ENCODE results near the gene RILPL2. TPM values are rescaled to one million over a fixed set of nuclear protein-coding genes. Genes with fewer than 3 reads are reported as not detected.

RILPL2 gene
- total RNA-seq, 1 donor from 2014 or later, result 1.4 TPM

DNA sequence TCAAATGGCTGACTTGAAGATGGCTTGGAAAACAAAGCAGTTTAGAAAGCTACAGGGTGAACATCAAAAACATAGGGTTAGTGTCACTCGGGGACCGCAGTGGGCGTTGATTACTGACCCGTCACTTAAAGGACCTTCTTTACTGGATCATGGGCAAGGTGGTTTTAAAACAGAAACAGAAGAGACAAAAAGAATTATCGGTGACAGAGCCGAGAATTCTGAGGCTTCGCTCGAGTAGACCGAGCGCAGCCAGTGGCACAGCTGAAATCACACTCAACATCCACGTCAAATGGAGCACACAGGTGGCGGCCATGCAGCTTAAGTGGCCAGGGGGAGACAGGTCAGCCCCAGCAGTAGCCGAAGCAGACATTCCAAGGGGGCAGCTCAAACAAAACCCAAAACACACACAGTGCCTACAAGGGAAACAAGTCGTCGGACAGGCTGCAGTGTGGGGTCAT is 38.8 kb upstream of the RILPL2 start:
- peak overlapping the region; percentile 13 for H3K27ac Mint-ChIP-seq (ENCODE audit: unreplicated experiment)
- FAIRE-seq, result no peak
- peaks cover 10% of the 10 kb centered on the region for H4K20me1 ChIP-seq (ENCODE audit: insufficient read depth, low read length)
- H3K36me3 ChIP-seq (ENCODE audit: insufficient read depth, low read length), result peaks cover 18% of the 10 kb centered on the region
- no peaks in the 10 kb centered on the region for H3K27me3 ChIP-seq (ENCODE audit: insufficient read depth, low read length)
- H3K4me3 Mint-ChIP-seq (ENCODE audit: unreplicated experiment), result no peak overlapping the region
- H3K4me2 ChIP-seq (ENCODE audit: low read length), result no peak overlapping the region
- H3K27ac ChIP-seq (ENCODE audit: low read depth, low read length), result no peak overlapping the region
- no peaks in the 10 kb centered on the region for H3K79me2 ChIP-seq (ENCODE audit: insufficient read depth, low read length)
- peaks cover 13% of the 10 kb centered on the region for H3K4me1 Mint-ChIP-seq (ENCODE audit: low read depth, unreplicated experiment)
- H3K9me3 ChIP-seq (ENCODE audit: insufficient read depth, low read depth, low read length), result no peaks in the 10 kb centered on the region
- no peak overlapping the region for H2AFZ ChIP-seq (ENCODE audit: low read depth, low read length)
- no peak overlapping the region for H3K4me3 ChIP-seq (ENCODE audit: insufficient read depth, low read depth, low read length)
- DNase-seq (ENCODE audit: low read depth), result no peak
- H3K9me3 Mint-ChIP-seq (ENCODE audit: unreplicated experiment), result no peaks in the 10 kb centered on the region
- H3K36me3 Mint-ChIP-seq (ENCODE audit: low read depth, unreplicated experiment), result peaks cover 18% of the 10 kb centered on the region
- no peak overlapping the region for H3K9ac ChIP-seq (ENCODE audit: low read length)
- H3K4me1 ChIP-seq (ENCODE audit: insufficient read depth, low read length), result peaks cover 13% of the 10 kb centered on the region
- no peaks in the 10 kb centered on the region for H3K27me3 Mint-ChIP-seq (ENCODE audit: low read depth, unreplicated experiment)
- TF ChIP-seq, protein P1, sequence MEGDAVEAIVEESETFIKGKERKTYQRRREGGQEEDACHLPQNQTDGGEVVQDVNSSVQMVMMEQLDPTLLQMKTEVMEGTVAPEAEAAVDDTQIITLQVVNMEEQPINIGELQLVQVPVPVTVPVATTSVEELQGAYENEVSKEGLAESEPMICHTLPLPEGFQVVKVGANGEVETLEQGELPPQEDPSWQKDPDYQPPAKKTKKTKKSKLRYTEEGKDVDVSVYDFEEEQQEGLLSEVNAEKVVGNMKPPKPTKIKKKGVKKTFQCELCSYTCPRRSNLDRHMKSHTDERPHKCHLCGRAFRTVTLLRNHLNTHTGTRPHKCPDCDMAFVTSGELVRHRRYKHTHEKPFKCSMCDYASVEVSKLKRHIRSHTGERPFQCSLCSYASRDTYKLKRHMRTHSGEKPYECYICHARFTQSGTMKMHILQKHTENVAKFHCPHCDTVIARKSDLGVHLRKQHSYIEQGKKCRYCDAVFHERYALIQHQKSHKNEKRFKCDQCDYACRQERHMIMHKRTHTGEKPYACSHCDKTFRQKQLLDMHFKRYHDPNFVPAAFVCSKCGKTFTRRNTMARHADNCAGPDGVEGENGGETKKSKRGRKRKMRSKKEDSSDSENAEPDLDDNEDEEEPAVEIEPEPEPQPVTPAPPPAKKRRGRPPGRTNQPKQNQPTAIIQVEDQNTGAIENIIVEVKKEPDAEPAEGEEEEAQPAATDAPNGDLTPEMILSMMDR (IDR thresholded peaks at IDR 0.05; ENCODE audit: insufficient read depth, low read depth, low read length), result no peak
- no peak for TF ChIP-seq EZH2 (IDR thresholded peaks at IDR 0.05; ENCODE audit: insufficient read depth, low read length)

DNA sequence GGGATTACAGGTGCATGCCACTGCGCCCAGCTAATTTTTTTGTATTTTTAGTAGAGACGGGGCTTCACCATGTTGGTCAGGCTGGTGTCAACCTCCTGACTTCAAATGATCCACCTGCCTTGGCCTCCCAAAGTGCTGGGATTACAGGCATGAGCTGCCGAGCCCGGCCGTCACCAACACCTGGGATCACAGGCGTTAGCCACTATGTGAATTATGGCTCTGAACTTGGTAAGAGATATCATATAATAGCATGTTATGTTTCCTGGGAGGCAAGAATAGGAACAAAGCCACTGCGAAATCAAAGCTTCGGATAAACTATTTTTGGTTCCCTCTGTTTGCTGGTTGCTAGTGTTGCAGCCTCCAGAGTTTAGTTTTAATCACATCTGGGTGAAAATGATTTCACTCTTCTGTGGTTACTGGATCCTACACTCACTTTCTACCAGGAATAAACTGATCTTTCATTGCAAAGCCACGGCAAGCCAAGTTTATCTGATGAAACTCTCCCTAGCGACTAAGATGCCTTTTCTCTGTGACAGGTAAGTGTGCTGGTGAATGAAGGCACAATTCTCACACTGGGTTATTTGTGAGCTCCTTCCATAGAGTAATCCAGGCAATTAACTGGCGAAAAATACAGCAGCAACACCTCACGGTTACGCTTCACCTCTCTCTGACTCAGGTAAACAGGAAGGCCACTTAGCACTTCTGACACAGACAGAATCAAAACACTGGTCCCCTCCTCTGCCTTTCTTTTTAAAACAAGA is 38.2 kb upstream of the RILPL2 start:
- no peak overlapping the region for H3K9ac ChIP-seq (ENCODE audit: low read length)
- no peak overlapping the region for H3K4me2 ChIP-seq (ENCODE audit: low read length)
- Mint-ChIP-seq H3K9me3 (ENCODE audit: unreplicated experiment) (no peaks in the 10 kb centered on the region), H3K27me3 (ENCODE audit: low read depth, unreplicated experiment) (no peaks in the 10 kb centered on the region), H3K27ac (ENCODE audit: unreplicated experiment) (peak overlapping the region; percentile 13), H3K4me3 (ENCODE audit: unreplicated experiment) (no peak overlapping the region), H3K36me3 (ENCODE audit: low read depth, unreplicated experiment) (peaks cover 18% of the 10 kb centered on the region), H3K4me1 (ENCODE audit: low read depth, unreplicated experiment) (peaks cover 11% of the 10 kb centered on the region)
- peaks cover 13% of the 10 kb centered on the region for H4K20me1 ChIP-seq (ENCODE audit: insufficient read depth, low read length)
- DNase-seq (ENCODE audit: low read depth), result no peak
- H3K4me3 ChIP-seq (ENCODE audit: insufficient read depth, low read depth, low read length), result no peak overlapping the region
- no peaks in the 10 kb centered on the region for H3K27me3 ChIP-seq (ENCODE audit: insufficient read depth, low read length)
- TF ChIP-seq, protein P1 (IDR thresholded peaks at IDR 0.05; ENCODE audit: insufficient read depth, low read depth, low read length), result no peak
- no peak for TF ChIP-seq EZH2 (IDR thresholded peaks at IDR 0.05; ENCODE audit: insufficient read depth, low read length)
- H3K4me1 ChIP-seq (ENCODE audit: insufficient read depth, low read length), result peaks cover 13% of the 10 kb centered on the region
- no peaks in the 10 kb centered on the region for H3K9me3 ChIP-seq (ENCODE audit: insufficient read depth, low read depth, low read length)
- no peak overlapping the region for H3K27ac ChIP-seq (ENCODE audit: low read depth, low read length)
- H3K36me3 ChIP-seq (ENCODE audit: insufficient read depth, low read length), result peaks cover 18% of the 10 kb centered on the region
- H3K79me2 ChIP-seq (ENCODE audit: insufficient read depth, low read length), result peaks cover 4% of the 10 kb centered on the region
- no peak overlapping the region for H2AFZ ChIP-seq (ENCODE audit: low read depth, low read length)
- no peak for FAIRE-seq

DNA sequence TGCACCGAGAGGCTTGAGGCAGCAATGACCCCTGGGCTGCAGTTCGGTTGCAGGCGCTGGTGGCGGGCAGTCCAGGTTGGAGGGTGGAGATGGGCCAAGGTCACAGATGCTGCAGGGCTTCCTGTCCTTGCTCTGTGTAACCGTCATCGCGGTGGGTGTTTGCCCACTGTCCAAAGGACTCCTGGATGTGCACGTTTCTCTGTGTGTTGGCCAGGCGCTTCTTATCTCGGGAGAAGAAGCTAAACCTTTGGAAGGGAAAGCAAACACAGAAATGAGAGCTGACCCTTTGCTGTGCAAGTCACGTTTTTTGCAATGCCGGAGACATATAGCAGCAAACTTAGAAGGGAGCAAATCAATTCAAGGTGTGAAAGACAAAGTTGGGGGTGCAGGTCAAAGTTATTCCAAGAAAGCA is 36.0 kb upstream of the RILPL2 start:
- Mint-ChIP-seq H3K4me3 (ENCODE audit: unreplicated experiment) (no peak overlapping the region), H3K4me1 (ENCODE audit: low read depth, unreplicated experiment) (peaks cover 1% of the 10 kb centered on the region), H3K27me3 (ENCODE audit: low read depth, unreplicated experiment) (no peaks in the 10 kb centered on the region), H3K27ac (ENCODE audit: unreplicated experiment) (no peak overlapping the region), H3K36me3 (ENCODE audit: low read depth, unreplicated experiment) (peaks cover 16% of the 10 kb centered on the region), H3K9me3 (ENCODE audit: unreplicated experiment) (no peaks in the 10 kb centered on the region)
- Histone ChIP-seq H3K4me2 (ENCODE audit: low read length) (no peak overlapping the region), H2AFZ (ENCODE audit: low read depth, low read length) (no peak overlapping the region), H3K79me2 (ENCODE audit: insufficient read depth, low read length) (peaks cover 12% of the 10 kb centered on the region), H3K9me3 (ENCODE audit: insufficient read depth, low read depth, low read length) (no peaks in the 10 kb centered on the region), H3K4me1 (ENCODE audit: insufficient read depth, low read length) (no peaks in the 10 kb centered on the region), H3K36me3 (ENCODE audit: insufficient read depth, low read length) (peaks cover 23% of the 10 kb centered on the region), H3K27me3 (ENCODE audit: insufficient read depth, low read length) (no peaks in the 10 kb centered on the region), H3K4me3 (ENCODE audit: insufficient read depth, low read depth, low read length) (no peak overlapping the region), H4K20me1 (ENCODE audit: insufficient read depth, low read length) (peaks cover 17% of the 10 kb centered on the region), H3K27ac (ENCODE audit: low read depth, low read length) (no peak overlapping the region), H3K9ac (ENCODE audit: low read length) (no peak overlapping the region)
- DNase-seq (ENCODE audit: low read depth) (no peak), FAIRE-seq (no peak)
- TF ChIP-seq, protein P1 (IDR thresholded peaks at IDR 0.05; ENCODE audit: insufficient read depth, low read depth, low read length), result no peak
- no peak for TF ChIP-seq EZH2 (IDR thresholded peaks at IDR 0.05; ENCODE audit: insufficient read depth, low read length)

Data from astrocyte (in vitro differentiated cells and primary cell).